Spinal cord (tissue), 10 donors: ENCODE results near the gene DEK. TPM values are rescaled to one million over a fixed set of nuclear protein-coding genes. Genes with fewer than 3 reads are reported as not detected.

Experiments used
- DNase-seq, 6 donors: peaks; one replicate each; pipeline versions ENCODE4 v3.0.0 to v3.0.0-alpha.2; 2013 to 2015; ENCODE audit warnings: low spot score in 6 of 6, low read depth in 4 of 6
- H3K27ac ChIP-seq: one replicate; pipeline ENCODE4 v1.5.1; 2013; ENCODE audit warnings: low read depth, low read length, control low read depth
- H3K27me3 ChIP-seq: one replicate; pipeline ENCODE4 v1.6.1; 2013; ENCODE audit warnings: low read length; ENCODE audit not compliant: control insufficient read depth, insufficient read depth
- H3K36me3 ChIP-seq: one replicate; pipeline ENCODE4 v1.6.1; 2013; ENCODE audit warnings: low read length; ENCODE audit not compliant: control insufficient read depth, insufficient read depth
- H3K4me1 ChIP-seq: one replicate; pipeline ENCODE4 v1.6.1; 2013; ENCODE audit warnings: low read length; ENCODE audit not compliant: control insufficient read depth, insufficient read depth
- H3K4me3 ChIP-seq: one replicate; pipeline ENCODE4 v1.5.1; 2013; ENCODE audit warnings: low read depth, low read length, control low read depth
- H3K9me3 ChIP-seq: one replicate; pipeline ENCODE4 v1.6.1; 2013; ENCODE audit warnings: low read length; ENCODE audit not compliant: control insufficient read depth, insufficient read depth
- whole genome bisulfite sequencing: methylation state at CpG from one replicate; pipeline ENCODE4 v1.1.5; 2013; ENCODE audit warnings: missing lambda C conversion rate; ENCODE audit not compliant: insufficient coverage; 5-methylcytosine and 5-hydroxymethylcytosine counted together
- polyA plus RNA-seq, 2 donors: library from polyadenylated mRNA; unstranded; fragments of 120-200 nt; gene quantifications; one replicate each; pipeline ENCODE4 v1.2.1, GENCODE V29; 2013; ENCODE audit not compliant: insufficient read length in 2 of 2
- total RNA-seq, 2 donors: library from RNA; depleted of rRNA in 1 of 2; stranded (reverse); fragments of 120-200 nt in 1 of 2; fragments of >200 nt in 1 of 2; gene quantifications; one replicate each; pipeline versions ENCODE4 v1.2.3 to v1.2.4, GENCODE V29; 2013 to 2014
- donor health status: healthy.

The DEK gene
- total and polyA plus RNA-seq, 4 donors = 79.0 to 124 (median 102) TPM

DNA sequence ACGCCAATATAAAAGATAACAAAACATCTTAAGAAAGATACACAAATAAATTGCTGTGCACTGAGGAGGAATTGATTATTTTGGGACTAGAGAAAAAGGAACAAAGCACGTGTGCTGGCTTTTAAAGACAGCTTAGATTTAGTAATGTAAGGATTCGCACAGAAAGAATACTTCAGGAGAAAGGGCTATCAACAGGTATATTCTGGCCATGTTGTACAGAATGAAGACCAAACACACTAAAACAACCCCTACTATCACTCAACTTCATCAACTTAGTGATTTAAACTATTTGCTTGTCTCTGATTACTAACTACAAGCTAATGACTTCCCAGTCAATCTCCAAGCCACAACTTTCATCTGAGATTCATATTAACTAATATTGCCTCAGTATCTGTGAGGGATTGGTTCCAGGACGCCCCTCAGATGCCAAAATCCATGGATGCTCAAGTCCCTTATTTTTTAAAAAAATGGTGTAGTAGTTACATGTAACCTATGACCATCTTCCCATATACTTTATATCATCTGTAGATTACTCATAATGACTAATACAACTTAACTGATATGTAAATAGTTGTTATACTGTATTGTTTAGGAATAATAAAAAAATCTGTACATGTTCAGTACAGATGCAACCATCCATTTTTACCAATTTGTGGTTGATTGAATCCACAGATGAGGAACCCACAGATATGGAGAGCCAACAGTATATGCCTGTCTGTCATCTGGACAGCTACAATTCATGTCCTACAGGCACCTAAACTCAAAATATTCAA, 4.5 kb downstream of the DEK start:
- Histone ChIP-seq H3K4me3 (no peak overlapping the region), H3K27ac (no peak overlapping the region), H3K4me1 (peaks cover 7% of the 10 kb centered on the region), H3K36me3 (peaks cover 19% of the 10 kb centered on the region), H3K27me3 (no peaks in the 10 kb centered on the region), H3K9me3 (no peaks in the 10 kb centered on the region)
- no peak for DNase-seq
- WGBS = 80% methylated on average over 1 of the region's 4 CpGs

DNA sequence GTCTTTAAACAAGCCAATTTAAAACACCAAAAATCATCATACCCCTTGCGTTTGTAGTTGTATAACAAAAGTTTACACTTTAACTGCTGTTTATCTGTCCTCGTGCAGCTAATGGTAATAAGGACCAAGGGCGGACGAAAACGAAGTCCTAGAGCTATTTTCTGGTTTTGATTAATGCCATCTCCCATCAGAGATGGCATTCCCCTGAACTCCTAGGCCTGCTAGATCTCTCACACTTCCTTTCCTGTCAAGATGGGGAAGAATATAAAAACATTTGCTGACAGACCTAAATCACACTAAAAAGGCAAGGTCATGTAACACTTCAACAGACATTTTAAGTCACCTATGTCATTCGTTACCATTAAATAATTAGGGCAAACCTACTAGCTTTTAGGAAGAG, 9.5 kb downstream of the DEK start:
- Histone ChIP-seq H3K4me1 (no peaks in the 10 kb centered on the region), H3K9me3 (no peaks in the 10 kb centered on the region), H3K4me3 (no peak overlapping the region), H3K36me3 (peaks cover 23% of the 10 kb centered on the region), H3K27me3 (no peaks in the 10 kb centered on the region), H3K27ac (no peak overlapping the region)
- no CpG with 5 or more reads among the region's 6 CpGs for WGBS
- DNase-seq = no peak

DNA sequence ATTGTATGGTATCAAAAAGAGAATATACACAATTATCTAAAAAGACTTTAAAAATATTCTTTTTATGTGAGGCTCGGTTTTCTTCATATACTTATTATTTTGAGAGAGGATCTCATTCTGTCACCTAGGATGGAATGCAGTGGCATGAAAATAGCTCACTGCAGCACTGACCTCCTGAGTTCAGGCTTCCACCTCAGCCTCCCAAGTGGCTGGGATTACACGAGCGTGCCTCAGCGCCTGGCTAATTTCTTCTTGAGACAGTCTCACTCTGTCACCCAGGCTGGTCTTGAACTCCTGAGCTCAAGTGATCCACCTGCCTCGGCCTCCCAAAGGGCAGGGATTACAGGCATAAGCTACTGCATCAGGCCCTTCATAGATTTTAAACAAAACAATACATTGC, 10.7 kb downstream of the DEK start:
- Histone ChIP-seq H3K27ac (no peak overlapping the region), H3K4me3 (no peak overlapping the region), H3K4me1 (no peaks in the 10 kb centered on the region), H3K36me3 (peaks cover 23% of the 10 kb centered on the region), H3K27me3 (no peaks in the 10 kb centered on the region), H3K9me3 (no peaks in the 10 kb centered on the region)
- no peak for DNase-seq
- WGBS = 88% methylated on average over 4 of the region's 5 CpGs

DNA sequence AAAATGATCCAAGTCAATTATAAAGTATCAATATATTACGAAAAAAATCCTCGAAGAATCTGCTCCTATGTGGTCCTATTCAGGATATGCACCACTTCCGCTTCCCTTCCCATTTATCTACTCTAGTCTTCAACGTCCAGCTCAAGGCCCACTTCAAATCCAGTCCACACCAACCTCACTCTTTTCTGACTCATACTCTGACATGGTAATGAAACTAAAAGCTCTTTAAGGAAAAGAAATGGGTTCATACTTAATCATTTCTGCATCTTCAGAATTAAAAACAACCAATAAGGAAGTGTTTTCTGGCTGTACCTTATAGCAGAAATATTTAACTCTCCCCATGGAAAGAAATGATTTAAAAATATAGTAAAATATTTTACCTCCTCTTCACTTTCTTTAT, 15.1 kb downstream of the DEK start:
- WGBS = 100% methylated on average over 2 of the region's 4 CpGs
- Histone ChIP-seq H3K4me3 (no peak overlapping the region), H3K4me1 (no peaks in the 10 kb centered on the region), H3K27me3 (no peaks in the 10 kb centered on the region), H3K9me3 (no peaks in the 10 kb centered on the region), H3K27ac (no peak overlapping the region), H3K36me3 (peaks cover 12% of the 10 kb centered on the region)
- DNase-seq = no peak

DNA sequence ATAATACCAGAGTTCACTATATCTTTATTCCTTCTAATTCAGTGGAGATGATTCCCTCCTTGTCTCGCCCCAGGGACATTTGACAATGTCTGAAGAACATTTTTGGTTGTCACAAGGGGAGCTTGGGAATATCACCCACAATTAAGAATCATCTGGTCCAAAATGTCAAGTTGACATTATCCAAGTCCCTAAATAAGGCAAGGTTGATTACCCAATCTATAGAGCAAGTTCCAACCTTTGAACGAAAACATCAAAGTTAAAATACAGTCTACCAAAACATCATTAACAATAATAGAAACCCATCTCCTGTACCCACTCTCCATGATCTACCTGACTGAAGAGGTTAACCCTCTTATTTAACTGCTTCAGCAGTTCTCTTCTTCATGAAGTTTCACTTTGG, 15.6 kb downstream of the DEK start:
- peaks cover 7% of the 10 kb centered on the region for H3K36me3 ChIP-seq
- no peak overlapping the region for H3K4me3 ChIP-seq
- H3K4me1 ChIP-seq = no peaks in the 10 kb centered on the region
- H3K9me3 ChIP-seq = no peaks in the 10 kb centered on the region
- no peak overlapping the region for H3K27ac ChIP-seq
- WGBS = 100% methylated on average over 1 of the region's 2 CpGs
- H3K27me3 ChIP-seq = no peaks in the 10 kb centered on the region
- DNase-seq = no peak

DNA sequence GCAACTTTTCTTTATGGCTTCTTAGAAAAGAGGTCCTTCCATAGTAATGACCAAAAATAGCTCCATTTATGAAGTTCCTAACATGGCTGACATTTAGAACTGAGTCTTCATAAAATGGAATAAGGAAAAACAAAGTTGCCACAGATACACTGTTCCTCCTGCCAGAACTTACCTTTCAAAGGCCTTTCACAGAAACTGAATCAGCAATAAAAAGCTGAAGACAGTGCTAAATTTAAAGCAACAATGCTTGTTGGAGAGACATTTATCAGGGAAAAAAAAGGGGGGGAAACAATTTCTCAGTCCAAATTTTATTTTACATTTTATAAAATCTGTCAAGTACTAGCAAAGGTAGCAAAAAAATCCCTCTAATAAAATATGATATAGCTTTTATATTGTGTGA, 17.3 kb downstream of the DEK start:
- Histone ChIP-seq H3K9me3 (no peaks in the 10 kb centered on the region), H3K27ac (no peak overlapping the region), H3K4me1 (no peaks in the 10 kb centered on the region), H3K36me3 (peaks cover 7% of the 10 kb centered on the region), H3K4me3 (no peak overlapping the region), H3K27me3 (no peaks in the 10 kb centered on the region)
- DNase-seq = no peak

DNA sequence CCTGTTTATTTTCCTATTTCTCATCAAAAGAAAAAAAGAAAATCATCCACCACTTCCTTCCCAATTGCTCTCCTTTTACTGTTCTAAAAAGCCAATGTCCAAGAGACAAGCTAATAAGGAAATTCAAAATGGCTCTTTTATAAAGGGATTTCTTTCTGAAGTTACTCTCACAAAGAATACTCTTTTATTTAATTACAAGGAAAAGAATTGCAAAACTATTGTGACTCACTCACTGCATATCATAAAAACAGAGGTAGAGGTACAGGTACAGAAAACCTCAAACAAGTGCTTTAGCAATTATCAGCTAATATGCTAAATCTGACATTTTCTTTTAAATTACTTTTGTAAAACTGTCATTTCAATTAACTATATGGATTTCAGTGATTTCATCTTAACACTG, 18.1 kb downstream of the DEK start:
- Histone ChIP-seq H3K4me1 (no peaks in the 10 kb centered on the region), H3K36me3 (peaks cover 8% of the 10 kb centered on the region), H3K4me3 (no peak overlapping the region), H3K27me3 (no peaks in the 10 kb centered on the region), H3K9me3 (no peaks in the 10 kb centered on the region), H3K27ac (no peak overlapping the region)
- no peak for DNase-seq

DNA sequence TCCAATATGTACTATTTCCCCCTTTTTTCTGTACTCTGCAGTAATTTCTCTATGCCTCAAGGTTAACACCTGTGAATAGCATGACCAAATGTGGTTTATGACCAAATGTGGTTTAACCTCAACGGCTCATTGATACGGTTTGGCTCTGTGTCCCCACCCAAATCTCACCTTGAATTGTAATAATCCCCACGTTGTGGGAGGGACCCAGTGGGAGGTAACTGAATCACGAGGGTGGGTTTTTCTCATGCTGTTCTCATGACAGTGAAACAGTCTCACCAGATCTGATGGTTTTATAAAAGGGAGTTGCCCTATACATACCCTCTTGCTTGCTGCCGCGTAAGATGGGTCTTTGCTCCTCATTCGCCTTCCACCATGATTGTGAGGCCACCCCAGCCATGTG, 18.7 kb downstream of the DEK start:
- Histone ChIP-seq H3K4me3 (no peak overlapping the region), H3K4me1 (no peaks in the 10 kb centered on the region), H3K9me3 (no peaks in the 10 kb centered on the region), H3K27ac (no peak overlapping the region), H3K27me3 (no peaks in the 10 kb centered on the region), H3K36me3 (peaks cover 8% of the 10 kb centered on the region)
- WGBS = no CpG with 5 or more reads among the region's 7 CpGs
- no peak for DNase-seq

DNA sequence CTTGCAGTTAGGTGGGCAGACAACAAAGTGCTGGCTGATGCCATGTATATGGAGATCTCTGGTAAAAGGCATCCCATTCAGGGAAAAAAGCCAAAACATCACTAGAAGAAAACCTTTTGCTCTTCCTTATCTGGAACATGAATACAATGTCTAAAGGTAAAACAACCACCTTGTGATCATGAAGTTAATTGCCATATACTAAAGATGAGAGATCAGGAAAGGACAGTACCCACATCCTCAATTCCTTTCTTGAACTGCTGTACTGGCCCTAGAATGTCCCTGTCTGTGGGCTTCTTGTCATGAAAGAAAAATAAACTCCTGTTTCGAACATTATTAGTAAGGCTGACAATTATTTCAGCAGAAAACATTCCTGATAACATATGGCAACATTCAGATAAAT, 19.3 kb downstream of the DEK start:
- Histone ChIP-seq H3K36me3 (peaks cover 6% of the 10 kb centered on the region), H3K27me3 (no peaks in the 10 kb centered on the region), H3K27ac (no peak overlapping the region), H3K9me3 (no peaks in the 10 kb centered on the region), H3K4me3 (no peak overlapping the region), H3K4me1 (no peaks in the 10 kb centered on the region)
- WGBS = 100% methylated on average over 1 of the region's 1 CpG
- no peak for DNase-seq

DNA sequence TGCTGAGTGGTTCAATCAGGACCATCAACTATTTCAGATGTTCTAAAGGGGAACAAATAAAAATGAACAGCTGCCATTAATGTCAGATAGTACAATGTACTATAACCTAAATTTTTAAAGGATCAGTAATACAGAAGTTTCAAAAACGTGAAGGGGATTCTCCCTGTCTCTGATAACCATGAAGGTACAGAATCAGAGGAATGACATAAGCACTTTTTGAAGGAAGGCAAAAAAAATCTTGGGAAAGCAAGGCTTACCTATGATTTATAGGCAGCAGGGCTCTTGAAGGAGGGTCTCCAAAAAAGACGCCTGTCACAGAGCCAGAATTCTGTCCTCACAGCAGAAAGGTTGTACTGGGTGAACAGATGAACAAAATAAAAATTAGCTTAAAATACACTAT, 20.1 kb downstream of the DEK start:
- no peak for DNase-seq
- peaks cover 3% of the 10 kb centered on the region for H3K36me3 ChIP-seq
- 100% methylated on average over 1 of the region's 2 CpGs for WGBS

More for the DNA sequence above, 20.1 kb downstream of the DEK start:
- no peaks in the 10 kb centered on the region for H3K9me3 ChIP-seq
- H3K4me1 ChIP-seq = no peaks in the 10 kb centered on the region
- no peak overlapping the region for H3K27ac ChIP-seq
- H3K4me3 ChIP-seq = no peak overlapping the region
- no peaks in the 10 kb centered on the region for H3K27me3 ChIP-seq
